ENCODE measurements around the gene SOWAHA.
"Not testable (repeated sequence)": the region's sequence is repeated elsewhere in the genome, so short reads cannot be mapped to it uniquely, and the experiment has no call there.

Gene SOWAHA

GRCh38 chr5:132828846-132829494 is 15.9 kb downstream of the SOWAHA start:
- DNase-seq: no peak

DNA sequence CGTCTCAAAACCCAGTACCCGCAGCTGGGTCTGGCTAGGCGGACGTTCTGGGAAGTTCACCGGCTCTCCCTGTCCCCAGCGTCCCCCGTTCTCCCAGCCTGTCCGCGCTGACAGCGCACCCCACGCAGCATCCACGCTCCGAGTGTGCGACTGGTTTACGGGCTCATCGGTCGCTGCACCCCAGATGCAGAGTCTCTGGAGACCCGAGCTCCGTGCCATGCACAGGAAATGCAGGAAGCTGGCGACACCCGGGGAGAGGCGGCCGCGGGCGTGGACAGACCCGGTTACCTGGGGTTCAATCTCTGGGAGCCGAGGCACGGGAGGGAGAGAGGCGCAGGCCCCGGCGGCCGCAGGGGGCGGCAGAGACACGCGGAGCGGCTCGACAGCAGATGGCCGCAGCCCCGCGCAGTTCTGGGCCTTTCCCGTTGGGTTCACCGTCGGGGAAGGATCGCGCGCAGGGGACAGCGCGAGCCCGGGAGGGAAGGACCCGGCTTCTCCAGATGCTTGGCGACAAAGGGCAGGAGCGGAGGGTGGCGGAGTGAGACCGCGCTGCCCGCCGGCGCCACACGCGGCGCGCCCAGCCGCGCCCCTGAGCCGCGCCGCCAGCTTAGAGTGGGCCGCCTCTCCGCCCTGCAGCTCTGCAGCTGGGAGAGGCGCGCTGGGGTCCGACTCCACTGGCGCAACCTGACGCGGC is 16.8 kb downstream of the SOWAHA start:
- peak; percentile 80 for DNase-seq

DNA sequence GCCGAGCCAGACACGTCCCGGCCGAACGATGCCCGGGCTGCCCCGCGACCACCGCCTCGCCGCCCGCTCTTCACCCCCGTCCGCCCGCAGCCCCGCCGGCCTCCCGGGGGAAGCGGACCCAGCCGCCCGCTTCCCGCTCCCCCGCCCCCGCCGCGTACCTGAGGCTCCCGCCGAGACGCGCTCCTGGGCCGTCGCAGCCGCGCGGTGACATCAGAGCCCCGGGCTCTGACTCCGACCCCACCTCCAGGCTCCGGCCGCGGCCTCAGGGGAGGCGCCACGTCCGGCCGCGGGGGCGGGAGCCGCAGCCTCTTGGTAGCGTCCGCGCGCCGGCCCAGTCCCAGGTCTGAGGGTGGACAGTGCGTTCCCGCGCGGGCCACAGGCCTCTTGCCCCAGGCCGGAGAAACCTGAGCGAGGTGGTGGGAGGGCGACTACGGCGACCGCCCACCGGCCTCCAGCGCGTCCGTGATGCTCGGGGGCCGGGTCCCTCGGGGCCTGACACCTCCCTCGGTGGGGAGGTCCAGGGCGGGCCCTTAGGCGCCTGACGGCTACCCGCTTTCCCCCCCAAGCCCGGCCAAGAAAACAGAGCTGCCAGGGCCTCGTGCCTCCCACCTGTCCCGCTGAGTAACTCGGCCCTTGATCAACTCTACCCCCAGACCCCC is 17.5 kb downstream of the SOWAHA start, which contains the start of gene SHROOM1:
Gene SHROOM1, minus strand, starts transcription at position 212 of the 659 bp plus-strand sequence. CDS start 4,507 bp downstream, outside the sequence.
- peak; percentile 54 for DNase-seq

- DNase-seq: no peak
These were observed 18.2 kb downstream of the SOWAHA start for GRCh38 chr5:132831095-132831860.

GRCh38 chr5:132832612-132833011 is 19.5 kb downstream of the SOWAHA start:
- no peak for DNase-seq

GRCh38 chr5:132834057-132834456 is 21.0 kb downstream of the SOWAHA start:
- DNase-seq: no peak

- no peak for DNase-seq
These were observed 23.8 kb downstream of the SOWAHA start for GRCh38 chr5:132836852-132837251.

DNA sequence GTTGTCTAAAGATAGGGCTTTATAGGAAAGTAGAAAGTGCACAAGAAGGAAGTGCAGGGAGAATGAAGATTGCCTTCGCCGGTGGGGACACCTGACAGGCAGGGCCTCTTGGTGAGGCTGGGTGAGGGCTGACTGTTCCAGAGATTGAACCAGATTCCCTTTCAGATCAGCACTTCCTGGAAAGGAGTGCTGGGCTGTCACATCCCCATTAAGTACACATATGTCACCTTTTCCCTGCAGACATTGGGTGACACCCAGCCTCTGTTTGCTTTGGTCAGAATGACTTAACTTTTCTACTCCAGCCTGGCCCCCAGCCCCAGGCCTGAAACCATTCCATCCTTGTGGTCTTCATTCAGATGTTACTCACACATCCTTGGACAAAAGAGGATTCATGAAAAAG is 24.8 kb downstream of the SOWAHA start:
- no peak for DNase-seq

DNA sequence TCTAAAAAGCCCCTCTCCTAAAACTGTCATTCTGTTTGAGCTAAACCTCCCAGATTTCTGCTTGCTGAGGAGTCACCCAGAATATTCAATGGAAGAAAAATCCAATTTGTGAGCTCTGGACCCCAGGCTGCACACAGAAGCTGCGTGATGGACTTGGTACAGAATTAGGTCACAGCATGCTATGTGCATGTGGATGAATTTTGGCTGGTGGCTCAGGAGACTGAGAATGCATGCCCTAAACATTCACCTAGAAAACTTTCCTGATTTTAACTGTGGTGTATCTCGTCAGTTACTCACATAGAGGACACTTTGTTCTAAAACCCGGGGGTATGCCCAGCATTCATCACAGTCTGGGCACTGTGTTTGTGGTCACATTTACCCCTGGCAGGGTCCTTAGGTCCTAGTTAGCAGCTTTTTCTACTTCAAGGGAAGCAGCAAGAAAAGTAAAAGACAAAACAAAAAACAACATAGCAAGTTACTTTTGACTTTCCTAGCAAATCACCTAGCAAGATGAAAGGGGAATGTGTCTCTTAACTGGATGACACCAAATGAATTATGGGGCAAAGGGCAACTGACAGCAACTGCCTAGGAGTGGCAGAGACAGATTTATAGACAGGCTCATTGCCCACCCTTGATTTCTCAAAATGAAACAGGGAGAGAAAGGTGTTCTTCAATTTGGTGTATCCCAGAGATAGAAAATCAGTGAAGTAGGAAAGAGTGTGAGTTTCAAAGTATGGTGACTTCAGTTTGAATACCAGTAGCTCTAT is 25.6 kb downstream of the SOWAHA start:
- no peak for DNase-seq

- DNase-seq: no peak
These were observed 26.6 kb downstream of the SOWAHA start for GRCh38 chr5:132839426-132840301.

- DNase-seq: no peak
These were observed 27.2 kb downstream of the SOWAHA start for GRCh38 chr5:132840313-132840712.

DNA sequence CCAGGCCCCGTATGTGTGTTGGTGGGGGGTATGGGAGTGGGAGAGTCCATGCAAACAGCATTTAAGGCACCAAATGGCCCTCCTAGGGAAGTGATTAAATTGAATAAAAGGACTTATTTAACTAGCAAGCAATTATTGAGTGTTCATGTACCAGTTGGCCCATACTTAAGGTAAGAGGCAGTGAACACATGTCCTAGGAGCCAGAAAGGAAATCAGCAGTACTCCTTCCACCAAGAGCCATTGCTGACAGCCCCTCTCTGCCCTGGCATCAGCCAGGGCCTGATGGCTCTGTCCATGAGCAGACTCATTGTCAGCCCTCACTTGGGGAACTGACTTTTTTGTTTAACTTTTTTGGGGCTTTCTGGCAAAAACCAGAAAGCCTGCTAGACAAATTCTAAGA is 27.8 kb downstream of the SOWAHA start:
- no peak for DNase-seq

DNA sequence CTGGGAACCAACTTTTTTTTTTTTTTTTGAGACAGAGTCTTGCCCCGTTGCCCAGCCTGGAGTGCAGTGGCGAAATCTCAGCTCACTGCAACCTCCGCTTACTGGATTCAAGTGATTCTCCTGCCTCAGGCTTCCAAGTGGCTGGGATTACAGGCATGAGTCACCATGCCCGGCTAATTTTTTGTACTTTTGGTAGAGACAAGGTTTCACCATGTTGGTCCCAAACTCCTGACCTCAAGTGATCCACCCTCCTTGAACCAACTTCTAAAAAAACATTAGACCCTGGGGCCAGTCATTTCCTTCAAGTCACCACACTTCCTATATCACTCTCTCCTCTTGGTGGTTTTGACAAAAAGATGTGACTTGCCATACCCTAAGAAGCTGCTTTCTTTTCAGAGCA is 28.2 kb downstream of the SOWAHA start:
- no peak for DNase-seq

- DNase-seq: no peak
These were observed 35.2 kb downstream of the SOWAHA start for GRCh38 chr5:132848270-132848669.

GRCh38 chr5:132849347-132849746 is 36.2 kb downstream of the SOWAHA start:
- DNase-seq: no peak

DNA sequence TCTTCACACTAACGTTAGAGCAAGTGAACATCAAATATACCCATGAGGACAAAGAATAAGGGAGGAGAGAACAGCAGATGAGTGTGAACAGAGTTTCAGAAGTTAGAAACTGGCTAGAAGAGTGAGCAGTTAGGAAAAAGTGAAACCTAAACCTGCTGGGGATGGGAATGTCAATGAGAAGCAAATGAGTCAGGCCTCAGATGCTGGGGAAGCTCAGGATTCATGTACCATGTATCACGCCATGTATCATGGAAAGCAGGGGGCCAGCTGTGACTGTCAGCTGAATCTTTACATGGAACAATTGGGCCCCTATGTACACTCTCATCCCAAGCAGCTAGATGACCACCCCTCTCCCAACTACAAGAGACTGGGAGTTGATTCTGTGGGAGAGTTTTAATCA is 37.0 kb downstream of the SOWAHA start:
- DNase-seq: no peak

GRCh38 chr5:132853323-132853722 is 40.2 kb downstream of the SOWAHA start:
- no peak for DNase-seq

DNA sequence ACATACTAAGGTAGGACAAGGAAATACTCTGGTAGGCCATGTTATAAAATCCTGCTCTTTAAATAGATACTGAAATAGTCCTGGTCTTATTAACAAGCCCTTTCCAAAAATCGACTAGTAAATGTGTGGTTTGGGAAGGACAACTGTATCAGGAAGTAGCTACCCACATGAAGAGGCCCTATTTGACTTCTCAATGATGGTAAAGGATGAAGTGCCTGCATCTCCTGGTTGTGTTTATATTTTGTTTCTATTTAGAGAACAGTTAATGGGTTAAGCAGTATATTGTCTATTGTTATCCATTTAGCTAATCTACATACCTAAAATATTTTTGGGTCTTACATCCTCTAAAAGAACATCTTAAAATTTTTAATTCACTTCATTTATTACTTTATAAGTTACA is 40.7 kb downstream of the SOWAHA start:
- DNase-seq: no peak

GRCh38 chr5:132854301-132854700 is 41.2 kb downstream of the SOWAHA start:
- no peak for DNase-seq

- not testable (repeated sequence) for DNase-seq
These were observed 41.9 kb downstream of the SOWAHA start for GRCh38 chr5:132854992-132855391.

DNA sequence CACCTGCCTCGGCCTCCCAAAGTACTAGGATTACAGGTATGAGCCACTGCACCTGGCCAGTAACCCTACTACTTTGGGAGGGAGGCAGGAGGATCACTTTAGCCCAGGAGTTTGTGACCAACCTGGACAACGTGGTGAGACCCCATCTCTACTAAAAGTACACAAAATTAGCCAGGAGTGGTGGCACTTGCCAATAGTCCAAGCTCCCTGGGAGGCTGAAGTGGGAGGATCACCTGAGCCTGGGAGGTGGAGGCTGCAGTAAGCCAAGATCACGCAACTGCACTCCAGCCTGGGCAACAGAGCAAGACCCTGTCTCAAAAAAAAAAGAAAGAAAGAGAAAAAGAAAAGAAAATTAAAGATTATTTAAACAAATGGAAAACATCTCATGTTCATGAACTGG is 42.9 kb downstream of the SOWAHA start:
- DNase-seq: no peak
